Kidney capillary endothelial cell (primary cell): Measurements from ENCODE around the gene CHD2.
"Not testable (repeated sequence)": the region's sequence is repeated elsewhere in the genome, so short reads cannot be mapped to it uniquely, and the experiment has no call there.

Experiments
- DNase-seq: peaks from one replicate; pipeline ENCODE4 v3.0.0-alpha.2; 2018; ENCODE audit warnings: low spot score

Gene CHD2

GRCh38 chr15:93049914-93050578 is 149.9 kb downstream of the CHD2 start:
- no peak for DNase-seq

DNA sequence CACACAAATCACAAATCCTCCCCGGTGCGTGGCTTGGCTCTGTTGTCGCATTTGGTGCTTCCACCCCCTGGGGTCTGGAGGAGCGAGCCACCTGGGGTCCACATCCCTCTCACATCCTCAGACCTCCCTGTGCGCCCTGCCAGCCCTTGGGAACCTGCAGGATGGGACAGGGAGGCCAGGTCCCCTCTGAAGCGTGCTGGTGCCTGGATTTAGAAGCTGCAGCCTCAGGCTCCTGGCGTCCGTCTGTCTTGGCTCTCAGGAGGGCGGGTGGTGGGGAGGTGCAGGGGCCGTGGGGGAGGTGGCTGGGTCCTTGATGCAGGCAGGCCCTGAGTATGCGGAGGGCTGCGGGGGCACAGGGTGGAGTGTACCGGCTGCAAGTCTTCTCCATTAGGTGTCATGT is 150.5 kb downstream of the CHD2 start:
- DNase-seq, result no peak

GRCh38 chr15:93051236-93052089 is 151.3 kb downstream of the CHD2 start:
- DNase-seq, result no peak

GRCh38 chr15:93052090-93052879 is 152.2 kb downstream of the CHD2 start:
- no peak for DNase-seq

- DNase-seq, result no peak
Observed at GRCh38 chr15:93055211-93055610, 155.1 kb downstream of the CHD2 start.

- no peak for DNase-seq
Observed at GRCh38 chr15:93056836-93057235, 156.7 kb downstream of the CHD2 start.

- DNase-seq, result no peak
Observed at GRCh38 chr15:93057618-93058017, 157.5 kb downstream of the CHD2 start.

DNA sequence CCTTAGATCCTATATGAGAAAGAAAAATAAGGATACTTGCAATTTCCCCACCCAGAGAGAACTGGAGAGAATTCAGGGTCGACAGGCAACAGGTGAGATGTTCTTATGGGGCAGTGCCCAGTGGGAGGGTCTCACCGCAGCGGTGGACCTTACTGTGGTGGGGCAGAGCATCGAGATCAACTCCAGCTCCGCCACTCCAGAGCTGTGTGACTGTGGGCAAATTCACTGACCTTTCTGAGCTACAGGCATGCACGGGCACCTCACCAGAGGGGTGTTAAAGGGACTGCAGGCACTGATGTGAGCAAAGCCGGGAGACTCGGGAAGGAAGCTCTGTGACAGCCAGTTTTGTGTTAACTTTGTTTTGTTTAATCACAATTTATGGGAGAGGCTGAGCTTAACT is 158.0 kb downstream of the CHD2 start:
- DNase-seq, result no peak

- no peak for DNase-seq
Observed at GRCh38 chr15:93058904-93059427, 158.8 kb downstream of the CHD2 start.

DNA sequence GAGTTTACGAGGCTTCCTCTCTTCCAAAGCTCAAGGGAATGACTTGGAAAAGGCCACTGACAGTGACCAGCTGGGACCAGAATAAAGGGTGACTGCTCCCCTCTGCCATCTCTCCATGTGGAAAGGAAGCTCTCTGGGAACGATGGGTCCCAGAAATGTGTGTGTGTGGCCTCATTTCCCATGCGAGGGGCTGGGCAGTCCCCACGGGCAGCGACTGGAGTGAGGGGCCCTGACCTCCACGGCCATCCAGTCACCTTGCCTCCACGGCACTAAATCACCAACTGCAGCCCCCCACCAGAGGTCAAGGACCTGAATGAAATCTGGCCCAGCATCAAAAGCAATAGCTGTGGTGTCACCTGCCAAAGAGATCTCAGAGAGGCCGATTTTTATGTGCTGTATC is 159.3 kb downstream of the CHD2 start:
- no peak for DNase-seq

GRCh38 chr15:93060336-93061248 is 160.5 kb downstream of the CHD2 start:
- DNase-seq, result no peak

- not testable (repeated sequence) for DNase-seq
Observed at GRCh38 chr15:93062628-93063261, 162.6 kb downstream of the CHD2 start.

DNA sequence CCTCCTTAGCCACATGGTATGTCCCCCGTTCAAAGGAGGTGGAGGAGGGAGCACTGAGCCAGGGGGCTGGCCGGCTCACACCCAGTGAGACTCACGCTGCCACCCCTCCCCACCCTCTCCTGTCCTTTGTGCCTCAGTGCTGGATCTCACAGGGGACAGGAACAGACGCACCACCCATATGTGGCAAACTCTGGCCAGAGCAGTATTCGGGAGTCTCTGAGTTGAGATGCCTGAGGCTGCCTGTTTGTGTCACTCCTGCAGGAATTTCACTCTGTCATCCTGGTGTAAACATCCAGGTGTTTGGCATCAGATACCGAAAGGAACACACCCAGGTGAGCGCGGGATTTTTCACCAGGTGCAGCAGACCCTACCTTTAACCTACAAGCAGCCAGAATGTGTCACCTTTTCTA is 163.1 kb downstream of the CHD2 start:
- no peak for DNase-seq

- DNase-seq, result no peak
Observed at GRCh38 chr15:93063796-93064690, 163.9 kb downstream of the CHD2 start.

GRCh38 chr15:93065641-93066045 is 165.5 kb downstream of the CHD2 start:
- no peak for DNase-seq

DNA sequence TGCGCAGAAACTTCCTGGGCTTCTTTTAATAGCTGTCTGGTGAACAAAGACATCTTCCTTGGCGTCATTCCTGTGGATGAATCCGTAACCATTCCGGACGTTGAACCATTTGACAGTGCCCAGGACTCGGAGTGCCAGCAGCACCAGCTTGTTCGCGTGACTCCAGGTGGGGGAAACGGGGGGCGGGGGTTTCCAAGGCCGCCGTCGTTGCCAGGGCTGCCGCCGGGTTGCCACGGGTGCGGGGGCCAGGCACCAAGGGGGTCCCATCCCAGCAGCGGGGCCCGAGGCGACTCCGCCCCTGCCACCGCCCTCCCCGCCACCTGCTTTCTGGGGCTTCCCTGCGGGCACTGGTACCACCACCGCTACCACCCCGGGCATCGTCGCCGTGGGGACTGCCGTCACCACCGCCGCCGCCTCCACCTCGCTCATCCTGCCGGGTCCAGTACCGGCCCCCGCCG is 166.1 kb downstream of the CHD2 start:
- no peak for DNase-seq

DNA sequence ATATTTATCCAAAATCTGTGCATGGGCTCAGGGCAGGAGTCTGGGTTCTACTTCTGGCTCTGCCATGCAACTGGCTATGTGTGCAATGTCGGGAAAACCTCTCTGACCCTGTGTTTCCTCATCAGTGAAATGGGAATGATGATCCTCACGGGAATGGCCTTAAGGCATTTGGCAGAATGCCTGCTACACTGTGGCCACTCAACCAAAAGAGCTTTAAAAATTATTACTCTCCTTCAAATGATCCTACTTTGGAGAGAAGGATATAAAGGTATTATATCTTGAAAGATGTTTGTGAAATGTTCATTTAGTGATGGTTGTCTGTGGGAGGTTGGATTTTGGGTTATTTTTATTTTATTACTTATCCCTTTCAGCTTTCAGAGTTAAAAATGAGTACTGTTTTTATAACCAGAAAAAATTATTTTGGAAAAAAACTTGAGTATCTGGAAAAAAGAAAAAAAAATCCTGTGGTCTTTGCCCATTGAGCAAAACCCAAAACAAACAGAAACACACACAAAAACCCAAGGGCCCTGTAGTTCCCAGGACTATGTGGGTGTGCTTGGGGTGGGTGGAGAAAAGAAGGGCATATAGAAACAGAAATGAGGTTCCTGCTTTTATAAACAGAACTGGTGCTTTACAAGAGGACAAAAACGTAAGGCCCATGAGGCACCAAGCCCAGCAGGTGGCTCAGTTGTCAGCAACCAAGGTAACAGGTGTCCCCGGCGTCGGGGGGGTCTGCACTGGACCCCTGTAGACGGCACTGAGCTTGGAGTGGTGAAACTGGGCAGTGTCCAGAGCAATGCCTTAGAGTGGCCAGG is 166.9 kb downstream of the CHD2 start:
- DNase-seq, result no peak

- DNase-seq, result no peak
Observed at GRCh38 chr15:93067649-93068085, 167.5 kb downstream of the CHD2 start.
